OCI-LY1 (cell line): ENCODE results near the gene KCNA10.
A peak's percentile ranks its signal among the peaks of the same experiment; 100 is the strongest.

Experiments
- H2AFZ ChIP-seq: fragments of 200-600 bp; sonication (generic), shearing (Covaris generic); 2 replicates; pipeline ENCODE4 v1.6.0; 2014; ENCODE audit warnings: antibody characterized with exemption, mild to moderate bottlenecking, low read length
- H3F3A ChIP-seq: fragments of 200-600 bp; sonication (generic), shearing (Covaris generic); 2 replicates; pipeline ENCODE4 v1.6.0; 2014; ENCODE audit warnings: mild to moderate bottlenecking, antibody characterized with exemption, low read length, moderate library complexity; ENCODE audit not compliant: insufficient read depth
- H3K27ac ChIP-seq: fragments of 200-600 bp; sonication (generic); 2 replicates; pipeline ENCODE4 v1.5.1; 2014; ENCODE audit warnings: low read length, mixed run types, mild to moderate bottlenecking, low read depth; ENCODE audit not compliant: poor library complexity, severe bottlenecking
- H3K27me3 ChIP-seq: fragments of 200-600 bp; sonication (generic); 2 replicates; pipeline ENCODE4 v1.6.0; 2014; ENCODE audit warnings: antibody characterized with exemption, mild to moderate bottlenecking, low read length, moderate library complexity; ENCODE audit not compliant: insufficient read depth
- H3K36me3 ChIP-seq: fragments of 200-600 bp; sonication (generic); 2 replicates; pipeline ENCODE4 v1.6.1; 2014; ENCODE audit warnings: mild to moderate bottlenecking, antibody characterized with exemption, low read length, moderate library complexity, mixed read lengths; ENCODE audit not compliant: insufficient read depth
- H3K4me1 ChIP-seq: fragments of 200-600 bp; sonication (generic); 2 replicates; pipeline ENCODE4 v1.5.1; 2014; ENCODE audit warnings: mild to moderate bottlenecking, low read length, moderate library complexity; ENCODE audit not compliant: insufficient read depth, severe bottlenecking
- H3K4me2 ChIP-seq: fragments of 200-600 bp; sonication (generic), shearing (Covaris generic); 2 replicates; pipeline ENCODE4 v1.6.1; 2014; ENCODE audit warnings: low read length
- H3K4me3 ChIP-seq: fragments of 200-600 bp; sonication (generic); 2 replicates; pipeline ENCODE4 v1.5.1; 2014; ENCODE audit warnings: low read length, low read depth, mild to moderate bottlenecking, mixed read lengths; ENCODE audit not compliant: poor library complexity, severe bottlenecking
- H3K79me2 ChIP-seq: fragments of 200-600 bp; shearing (Covaris generic); 2 replicates; pipeline ENCODE4 v1.6.1; 2016; ENCODE audit warnings: mixed run types, low read length, mixed read lengths; ENCODE audit not compliant: insufficient read depth
- H3K9ac ChIP-seq: fragments of 200-600 bp; sonication (generic), shearing (Covaris generic); 2 replicates; pipeline ENCODE4 v1.6.1; 2014; ENCODE audit warnings: mild to moderate bottlenecking, low read length, mixed read lengths
- H3K9me2 ChIP-seq: fragments of 200-600 bp; sonication (generic), shearing (Covaris generic); 2 replicates; pipeline ENCODE4 v1.6.1; 2014; ENCODE audit warnings: low read depth, mild to moderate bottlenecking, low read length, mixed read lengths
- H3K9me3 ChIP-seq: fragments of 200-600 bp; shearing (Covaris generic); 2 replicates; pipeline ENCODE4 v1.6.1; 2014; ENCODE audit warnings: low read length, mixed read lengths
- H4K20me1 ChIP-seq: fragments of 200-600 bp; sonication (generic), shearing (Covaris generic); 2 replicates; pipeline ENCODE4 v1.6.0; 2016; ENCODE audit warnings: mild to moderate bottlenecking, low read length; ENCODE audit not compliant: insufficient read depth
- EZH2 ChIP-seq: fragments of 200-600 bp; sonication (generic), shearing (Covaris generic); IDR thresholded peaks from 2 replicates; pipeline ENCODE4 v1.8.0; 2017; ENCODE audit warnings: borderline replicate concordance, mixed run types, mild to moderate bottlenecking, antibody characterized with exemption, low read length, moderate library complexity, mixed read lengths
- TF ChIP-seq, protein P1 (sequence below): fragments of 200-600 bp; sonication (generic), shearing (Covaris generic); IDR thresholded peaks from 2 replicates; pipeline ENCODE4 v1.5.1; 2017; ENCODE audit warnings: mild to moderate bottlenecking, antibody characterized with exemption, low read length, moderate library complexity, mixed read lengths

Gene KCNA10

GRCh38 chr1:110554871-110555801, 36.2 kb upstream of the KCNA10 start:
- Histone ChIP-seq H2AFZ (no peak overlapping the region), H3K9me3 (no peaks in the 10 kb centered on the region), H3K4me1 (no peaks in the 10 kb centered on the region), H3F3A (no peaks in the 10 kb centered on the region), H3K9ac (no peak overlapping the region), H3K27me3 (no peaks in the 10 kb centered on the region), H3K79me2 (no peaks in the 10 kb centered on the region), H3K4me3 (no peak overlapping the region), H3K4me2 (peak overlapping the region; percentile 46; the same call in 1 of the 2 replicates), H3K36me3 (no peaks in the 10 kb centered on the region), H3K27ac (no peak overlapping the region), H4K20me1 (no peaks in the 10 kb centered on the region), H3K9me2 (no peaks in the 10 kb centered on the region)
- TF ChIP-seq, protein P1, sequence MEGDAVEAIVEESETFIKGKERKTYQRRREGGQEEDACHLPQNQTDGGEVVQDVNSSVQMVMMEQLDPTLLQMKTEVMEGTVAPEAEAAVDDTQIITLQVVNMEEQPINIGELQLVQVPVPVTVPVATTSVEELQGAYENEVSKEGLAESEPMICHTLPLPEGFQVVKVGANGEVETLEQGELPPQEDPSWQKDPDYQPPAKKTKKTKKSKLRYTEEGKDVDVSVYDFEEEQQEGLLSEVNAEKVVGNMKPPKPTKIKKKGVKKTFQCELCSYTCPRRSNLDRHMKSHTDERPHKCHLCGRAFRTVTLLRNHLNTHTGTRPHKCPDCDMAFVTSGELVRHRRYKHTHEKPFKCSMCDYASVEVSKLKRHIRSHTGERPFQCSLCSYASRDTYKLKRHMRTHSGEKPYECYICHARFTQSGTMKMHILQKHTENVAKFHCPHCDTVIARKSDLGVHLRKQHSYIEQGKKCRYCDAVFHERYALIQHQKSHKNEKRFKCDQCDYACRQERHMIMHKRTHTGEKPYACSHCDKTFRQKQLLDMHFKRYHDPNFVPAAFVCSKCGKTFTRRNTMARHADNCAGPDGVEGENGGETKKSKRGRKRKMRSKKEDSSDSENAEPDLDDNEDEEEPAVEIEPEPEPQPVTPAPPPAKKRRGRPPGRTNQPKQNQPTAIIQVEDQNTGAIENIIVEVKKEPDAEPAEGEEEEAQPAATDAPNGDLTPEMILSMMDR = peak; percentile 35; the same call in 1 of the 2 replicates
- TF ChIP-seq EZH2 = no peak

GRCh38 chr1:110551278-110551809, 32.4 kb upstream of the KCNA10 start:
- Histone ChIP-seq H3K79me2 (no peaks in the 10 kb centered on the region), H3K9ac (no peak overlapping the region), H3K9me2 (no peaks in the 10 kb centered on the region), H3K4me2 (no peak overlapping the region), H4K20me1 (no peaks in the 10 kb centered on the region), H2AFZ (no peak overlapping the region), H3K9me3 (no peaks in the 10 kb centered on the region), H3K4me3 (no peak overlapping the region), H3F3A (no peaks in the 10 kb centered on the region), H3K27ac (no peak overlapping the region), H3K4me1 (no peaks in the 10 kb centered on the region), H3K27me3 (no peaks in the 10 kb centered on the region), H3K36me3 (no peaks in the 10 kb centered on the region)
- no peak for TF ChIP-seq EZH2
- TF ChIP-seq, protein P1 = no peak

GRCh38 chr1:110549831-110550230, 30.9 kb upstream of the KCNA10 start:
- TF ChIP-seq, protein P1 = no peak
- no peak for TF ChIP-seq EZH2
- H3K27ac ChIP-seq = no peak overlapping the region

More at GRCh38 chr1:110549831-110550230, 30.9 kb upstream of the KCNA10 start:
- Histone ChIP-seq H3K27me3 (no peaks in the 10 kb centered on the region), H3K36me3 (no peaks in the 10 kb centered on the region), H3K9me2 (no peaks in the 10 kb centered on the region), H3F3A (no peaks in the 10 kb centered on the region), H3K4me3 (no peak overlapping the region), H3K9me3 (no peaks in the 10 kb centered on the region), H3K9ac (no peak overlapping the region), H4K20me1 (no peaks in the 10 kb centered on the region), H3K79me2 (no peaks in the 10 kb centered on the region), H3K4me2 (no peak overlapping the region), H2AFZ (no peak overlapping the region), H3K4me1 (no peaks in the 10 kb centered on the region)
